PC-3 (cell line): ENCODE data around the gene BICDL2.

Experiments
- EZH2 ChIP-seq: fragments of 300-600 bp; sonication (generic); IDR thresholded peaks from one replicate; pipeline ENCODE4 v1.6.1; 2017; ENCODE audit warnings: antibody characterized with exemption, mild to moderate bottlenecking, low read length; ENCODE audit not compliant: unreplicated experiment
- EZH2phosphoT487 ChIP-seq: fragments of 300-600 bp; sonication (generic); IDR thresholded peaks from 2 replicates; pipeline ENCODE4 v1.6.1; 2018; ENCODE audit warnings: mild to moderate bottlenecking, antibody characterized with exemption, low read length, borderline replicate concordance
- TF ChIP-seq, protein P1 (sequence below): fragments of 300-600 bp; sonication (generic); conservative IDR thresholded peaks from 2 replicates; pipeline ENCODE4 v1.5.1; 2017; ENCODE audit warnings: antibody characterized with exemption, low read depth, mild to moderate bottlenecking, low read length

DNA sequence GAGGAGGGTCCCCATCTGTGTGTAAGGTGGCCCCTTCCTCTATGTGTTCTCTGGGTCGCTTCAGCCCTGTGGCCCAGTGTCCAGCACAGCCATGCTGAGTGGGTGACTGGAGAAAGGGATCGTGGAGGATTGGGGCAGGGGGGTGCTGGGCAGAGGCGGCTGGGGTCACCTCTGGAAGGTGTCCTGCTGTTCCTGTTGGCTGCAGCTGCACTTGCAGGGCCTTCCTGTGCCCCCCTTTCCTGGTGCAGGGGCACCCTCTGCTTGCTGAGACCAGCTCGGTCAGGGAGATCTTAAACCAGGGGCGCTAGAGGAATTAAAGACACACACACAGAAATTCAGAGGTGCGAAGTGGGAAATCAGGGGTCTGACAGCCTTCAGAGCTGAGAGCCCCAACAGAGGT is 39.8 kb upstream of the BICDL2 start:
- TF ChIP-seq, protein P1, sequence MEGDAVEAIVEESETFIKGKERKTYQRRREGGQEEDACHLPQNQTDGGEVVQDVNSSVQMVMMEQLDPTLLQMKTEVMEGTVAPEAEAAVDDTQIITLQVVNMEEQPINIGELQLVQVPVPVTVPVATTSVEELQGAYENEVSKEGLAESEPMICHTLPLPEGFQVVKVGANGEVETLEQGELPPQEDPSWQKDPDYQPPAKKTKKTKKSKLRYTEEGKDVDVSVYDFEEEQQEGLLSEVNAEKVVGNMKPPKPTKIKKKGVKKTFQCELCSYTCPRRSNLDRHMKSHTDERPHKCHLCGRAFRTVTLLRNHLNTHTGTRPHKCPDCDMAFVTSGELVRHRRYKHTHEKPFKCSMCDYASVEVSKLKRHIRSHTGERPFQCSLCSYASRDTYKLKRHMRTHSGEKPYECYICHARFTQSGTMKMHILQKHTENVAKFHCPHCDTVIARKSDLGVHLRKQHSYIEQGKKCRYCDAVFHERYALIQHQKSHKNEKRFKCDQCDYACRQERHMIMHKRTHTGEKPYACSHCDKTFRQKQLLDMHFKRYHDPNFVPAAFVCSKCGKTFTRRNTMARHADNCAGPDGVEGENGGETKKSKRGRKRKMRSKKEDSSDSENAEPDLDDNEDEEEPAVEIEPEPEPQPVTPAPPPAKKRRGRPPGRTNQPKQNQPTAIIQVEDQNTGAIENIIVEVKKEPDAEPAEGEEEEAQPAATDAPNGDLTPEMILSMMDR = no peak
- TF ChIP-seq EZH2 (no peak), EZH2phosphoT487 (no peak)
